IMR-90 (cell line): ENCODE results near the gene CREG1. TPM values are rescaled to one million over a fixed set of nuclear protein-coding genes. Genes with fewer than 3 reads are reported as not detected.

ENCODE experiments used
- ATAC-seq: fragments of 200-7000 bp; cut with Tn5 transposase; 2 replicates; pipeline ENCODE4 v1.9.1; 2020; ENCODE audit warnings: low read depth, mild to moderate bottlenecking, moderate library complexity
- BruUV-seq: library from RNA; stranded (reverse); fragments of 400-500 nt; replicated peaks from 2 replicates; lab custom pipeline; 2021; lab: Mats Ljungman, UMichigan
- CTCF ChIA-PET: fragments of 300-600 bp; formaldehyde crosslinking; extraction: SDS; loops from one replicate; lab custom pipeline; 2021; ENCODE audit warnings: antibody characterized with exemption; lab: Yijun Ruan, JAX
- POLR2A ChIA-PET: fragments of 300-600 bp; sonication (Branson Sonifier 250); formaldehyde crosslinking; loops from one replicate; lab custom pipeline; 2022; ENCODE audit warnings: antibody characterized with exemption; ENCODE audit not compliant: unreplicated experiment; lab: Charles Lee
- DNase-seq: peaks from one replicate; pipeline ENCODE4 v3.0.0; 2013
- H2AFZ ChIP-seq: replicated peaks from 2 replicates; pipeline ENCODE3; 2013; ENCODE audit warnings: low read length, mild to moderate bottlenecking; ENCODE audit not compliant: poor library complexity
- H2AK5ac ChIP-seq: 2 replicates; pipeline ENCODE4 v1.6.1; 2013; ENCODE audit warnings: low read depth, low read length, inconsistent platforms
- H2AK9ac ChIP-seq: replicated peaks from 2 replicates; pipeline ENCODE3; 2013; ENCODE audit warnings: mild to moderate bottlenecking, low read depth, low read length, moderate library complexity; ENCODE audit not compliant: poor library complexity
- H2BK120ac ChIP-seq: 2 replicates; pipeline ENCODE4 v1.6.1; 2013; ENCODE audit warnings: low read depth, low read length, inconsistent platforms
- H2BK15ac ChIP-seq: 3 replicates; pipeline ENCODE4 v1.6.1; 2013; ENCODE audit warnings: low read depth, low read length, inconsistent platforms
- H2BK20ac ChIP-seq: 2 replicates; pipeline ENCODE4 v1.6.1; 2013; ENCODE audit warnings: low read depth, mild to moderate bottlenecking, inconsistent platforms, low read length, moderate library complexity
- H2BK5ac ChIP-seq: 2 replicates; pipeline ENCODE4 v1.6.1; 2013; ENCODE audit warnings: mild to moderate bottlenecking, low read depth, low read length, inconsistent platforms; ENCODE audit not compliant: poor library complexity, severe bottlenecking
- H3K14ac ChIP-seq: replicated peaks from 2 replicates; pipeline ENCODE4 v1.6.1; 2013; ENCODE audit warnings: low read depth, low read length, inconsistent platforms
- H3K18ac ChIP-seq: 2 replicates; pipeline ENCODE4 v1.6.1; 2013; ENCODE audit warnings: low read depth, low read length, control low read depth
- H3K23ac ChIP-seq: 2 replicates; pipeline ENCODE4 v1.6.1; 2013; ENCODE audit warnings: low read depth, low read length, inconsistent platforms
- H3K27ac ChIP-seq: 2 replicates; pipeline ENCODE4 v1.5.1; 2013; ENCODE audit warnings: mild to moderate bottlenecking, control low read depth, low read length; ENCODE audit not compliant: insufficient read depth
- H3K27me3 ChIP-seq: 2 replicates; pipeline ENCODE4 v1.6.1; 2013; ENCODE audit warnings: low read length; ENCODE audit not compliant: control insufficient read depth, insufficient read depth
- H3K36me3 ChIP-seq: 2 replicates; pipeline ENCODE4 v1.6.1; 2013; ENCODE audit warnings: low read length, mixed read lengths; ENCODE audit not compliant: control insufficient read depth, insufficient read depth
- H3K4ac ChIP-seq: 2 replicates; pipeline ENCODE4 v1.6.1; 2013; ENCODE audit warnings: low read depth, low read length, inconsistent platforms
- H3K4me1 ChIP-seq: 2 replicates; pipeline ENCODE4 v1.6.1; 2013; ENCODE audit warnings: low read length, mixed read lengths; ENCODE audit not compliant: control insufficient read depth, insufficient read depth
- H3K4me2 ChIP-seq: 2 replicates; pipeline ENCODE4 v1.6.1; 2013; ENCODE audit warnings: low read depth, mild to moderate bottlenecking, control low read depth, low read length, moderate library complexity
- H3K4me3 ChIP-seq: 2 replicates; pipeline ENCODE4 v1.5.1; 2013; ENCODE audit warnings: low read depth, mild to moderate bottlenecking, control low read depth, low read length, moderate library complexity; ENCODE audit not compliant: insufficient read depth
- H3K56ac ChIP-seq: 2 replicates; pipeline ENCODE4 v1.6.1; 2013; ENCODE audit warnings: low read length, inconsistent platforms; ENCODE audit not compliant: insufficient read depth; ENCODE audit errors: extremely low read depth
- H3K79me1 ChIP-seq, 2 experiments: 2 replicates each; pipeline ENCODE4 v1.6.1; 2013; ENCODE audit warnings: low read length in 2 of 2, inconsistent platforms in 1 of 2, low read depth in 1 of 2
- H3K9ac ChIP-seq: 2 replicates; pipeline ENCODE4 v1.6.1; 2013; ENCODE audit warnings: low read depth, low read length, control low read depth
- H3K9me1 ChIP-seq: 2 replicates; pipeline ENCODE4 v1.6.1; 2013; ENCODE audit warnings: low read length, inconsistent platforms; ENCODE audit not compliant: insufficient read depth
- H3K9me3 ChIP-seq: 2 replicates; pipeline ENCODE4 v1.6.1; 2013; ENCODE audit warnings: low read length; ENCODE audit not compliant: control insufficient read depth, insufficient read depth
- H4K20me1 ChIP-seq: 2 replicates; pipeline ENCODE4 v1.6.1; 2013; ENCODE audit warnings: low read length, inconsistent platforms; ENCODE audit not compliant: insufficient read depth
- H4K5ac ChIP-seq: 2 replicates; pipeline ENCODE4 v1.6.1; 2013; ENCODE audit warnings: mild to moderate bottlenecking, low read depth, low read length, control low read depth
- H4K8ac ChIP-seq, 2 experiments: 2 replicates each; pipeline ENCODE4 v1.6.1; 2013; ENCODE audit warnings: low read depth in 2 of 2, low read length in 2 of 2, control low read depth in 1 of 2, inconsistent platforms in 1 of 2
- H4K91ac ChIP-seq: 2 replicates; pipeline ENCODE4 v1.6.1; 2013; ENCODE audit warnings: low read depth, low read length, inconsistent platforms; ENCODE audit not compliant: insufficient read depth
- BHLHE40 ChIP-seq: fragments of 150-350 bp; IDR thresholded peaks from 2 replicates; pipeline ENCODE4 v1.6.1; 2016; ENCODE audit warnings: mild to moderate bottlenecking, low read depth, low read length
- CEBPB ChIP-seq: IDR thresholded peaks from 2 replicates; pipeline ENCODE4 v1.6.1; 2012; ENCODE audit warnings: low read depth, low read length, improper control_type of control experiment
- CHD1 ChIP-seq: IDR thresholded peaks from 2 replicates; pipeline ENCODE4 v1.6.1; 2012; ENCODE audit warnings: low read depth, low read length, improper control_type of control experiment
- FOS ChIP-seq: fragments of 150-350 bp; IDR thresholded peaks from 2 replicates; pipeline ENCODE4 v1.6.1; 2016; ENCODE audit warnings: low read depth, low read length
- MAZ ChIP-seq: IDR thresholded peaks from 2 replicates; pipeline ENCODE4 v1.6.1; 2012; ENCODE audit warnings: low read depth, mild to moderate bottlenecking, low read length, improper control_type of control experiment, moderate library complexity, borderline replicate concordance
- MXI1 ChIP-seq: IDR thresholded peaks from 2 replicates; pipeline ENCODE4 v1.6.1; 2012; ENCODE audit warnings: low read depth, mild to moderate bottlenecking, low read length, moderate library complexity, borderline replicate concordance
- NFE2L2 ChIP-seq: fragments of 150-350 bp; IDR thresholded peaks from 2 replicates; pipeline ENCODE4 v1.6.1; 2016; ENCODE audit warnings: low read depth, mild to moderate bottlenecking, low read length
- POLR2A ChIP-seq: IDR thresholded peaks from 2 replicates; pipeline ENCODE4 v1.6.1; 2012; ENCODE audit warnings: mild to moderate bottlenecking, low read depth, low read length
- RAD21 ChIP-seq: IDR thresholded peaks from 2 replicates; pipeline ENCODE4 v1.6.1; 2012; ENCODE audit warnings: low read length, improper control_type of control experiment
- RFX5 ChIP-seq: IDR thresholded peaks from 2 replicates; pipeline ENCODE4 v1.8.0; 2012; ENCODE audit warnings: low read depth, mild to moderate bottlenecking, low read length, moderate library complexity
- SMC3 ChIP-seq: fragments of 150-350 bp; IDR thresholded peaks from 2 replicates; pipeline ENCODE4 v1.6.1; 2016; ENCODE audit warnings: low read depth, mild to moderate bottlenecking, antibody characterized with exemption, low read length, moderate library complexity
- WGBS, 2 experiments: methylation state at CpG; one replicate each; pipeline versions ENCODE4 v1.1.5 to v1.1.7; 2013; ENCODE audit warnings: missing lambda C conversion rate in 2 of 2; ENCODE audit not compliant: insufficient read length in 1 of 2; ENCODE audit errors: extremely low coverage in 2 of 2; 5-methylcytosine and 5-hydroxymethylcytosine counted together
- dilution Hi-C: fragments of 300-500 bp; cut with HindIII; formaldehyde crosslinking; loops from one replicate; pipeline ENCODE4 v1.14.3; 2018; ENCODE audit warnings: low sequenced_read_pairs; ENCODE audit not compliant: unreplicated experiment
- in situ Hi-C: fragments of 300-500 bp; cut with MboI; formaldehyde crosslinking; loops from 3 replicates; pipeline ENCODE4 v1.14.3; 2019; ENCODE audit warnings: low sequenced_read_pairs, inconsistent platforms, mixed read lengths
- intact Hi-C: fragments of 100-400 bp; cut with micrococcal nuclease; formaldehyde crosslinking; loops from 2 replicates; pipeline ENCODE4 v1.10.0; 2022
- polyA plus RNA-seq, 3 experiments: library from polyadenylated mRNA; depleted of rRNA; stranded (reverse); fragments of >200 nt; gene quantifications; 2 replicates each; pipeline ENCODE4 v1.2.3, GENCODE V29; 2012; ENCODE audit warnings: low replicate concordance in 1 of 3
- total RNA-seq: library from RNA; depleted of rRNA; stranded (reverse); fragments of >200 nt; gene quantifications from 2 replicates; pipeline ENCODE4 v1.2.3, GENCODE V29; 2012
- TF ChIP-seq, protein P1 (sequence below): fragments of 150-350 bp; IDR thresholded peaks from 2 replicates; pipeline ENCODE4 v1.6.1; 2017; ENCODE audit warnings: mild to moderate bottlenecking, antibody characterized with exemption, low read length, low read depth

The CREG1 gene
- total and polyA plus RNA-seq, 2 of the 4 experiments (the other 2 are of a cell fraction) = 2.9 to 6.4 TPM

DNA sequence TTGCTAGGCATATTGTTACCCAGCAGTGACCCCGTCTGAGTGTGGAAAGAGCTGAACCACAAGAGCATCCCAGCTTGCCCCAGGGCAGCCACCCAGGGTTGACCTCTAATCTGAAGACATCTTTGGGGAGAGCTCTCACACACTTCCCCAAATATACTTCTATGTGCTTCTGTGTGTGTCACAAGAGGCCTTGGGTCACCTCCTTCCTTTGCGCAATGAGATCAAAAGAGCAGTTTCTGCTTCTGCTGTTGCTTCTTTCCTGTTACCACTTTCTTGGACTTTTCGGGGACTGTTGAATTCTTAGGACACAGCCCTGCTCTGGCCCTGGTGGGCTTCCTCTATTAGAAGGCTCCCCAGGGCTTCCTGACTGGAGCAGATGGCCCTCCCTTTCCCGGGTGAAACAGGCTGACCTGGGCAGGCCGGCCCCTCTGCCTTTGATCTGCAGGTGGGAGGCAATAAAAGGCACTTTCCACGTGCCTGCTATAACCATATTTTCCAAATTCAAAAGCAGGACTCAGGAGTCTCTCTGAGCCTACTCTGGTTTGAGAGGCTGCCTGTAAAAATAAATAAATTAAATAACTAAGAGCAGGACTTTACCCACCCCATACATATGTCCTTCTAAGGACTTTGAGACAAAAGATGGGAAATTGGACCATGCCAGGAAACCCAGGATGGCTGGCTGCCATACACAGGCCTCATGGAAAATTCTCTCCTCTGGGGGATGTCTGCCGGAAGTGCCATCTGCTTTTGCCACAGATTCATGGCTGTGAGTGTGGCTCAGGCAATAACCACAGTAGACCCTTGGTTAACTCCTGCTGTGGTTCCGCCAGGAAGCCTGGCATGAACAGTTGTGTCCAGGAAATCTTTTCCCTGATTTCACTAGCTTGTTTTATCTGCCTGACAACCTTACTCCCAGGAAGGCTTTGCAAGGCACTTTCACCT is 48.2 kb upstream of the CREG1 start:
- in situ Hi-C loops = no loop called here
- no peaks in the 10 kb centered on the region for H3K36me3 ChIP-seq
- no peak for TF ChIP-seq RAD21
- TF ChIP-seq MXI1 = no peak
- TF ChIP-seq MAZ = no peak
- TF ChIP-seq POLR2A = no peak
- TF ChIP-seq, protein P1, sequence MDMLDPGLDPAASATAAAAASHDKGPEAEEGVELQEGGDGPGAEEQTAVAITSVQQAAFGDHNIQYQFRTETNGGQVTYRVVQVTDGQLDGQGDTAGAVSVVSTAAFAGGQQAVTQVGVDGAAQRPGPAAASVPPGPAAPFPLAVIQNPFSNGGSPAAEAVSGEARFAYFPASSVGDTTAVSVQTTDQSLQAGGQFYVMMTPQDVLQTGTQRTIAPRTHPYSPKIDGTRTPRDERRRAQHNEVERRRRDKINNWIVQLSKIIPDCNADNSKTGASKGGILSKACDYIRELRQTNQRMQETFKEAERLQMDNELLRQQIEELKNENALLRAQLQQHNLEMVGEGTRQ = no peak
- no peak for TF ChIP-seq SMC3
- no peak for TF ChIP-seq FOS
- TF ChIP-seq BHLHE40 = no peak
- TF ChIP-seq NFE2L2 = no peak
- TF ChIP-seq CHD1 = no peak
- no peak for TF ChIP-seq RFX5
- TF ChIP-seq CEBPB = no peak
- H3K14ac ChIP-seq = no peak overlapping the region
- no peaks in the 10 kb centered on the region for H3K9me3 ChIP-seq
- intact Hi-C loops = loop anchor here (10.0 kb wide), 1 partner anchor 203 kb away; no protein-coding TSS in a partner anchor
- H4K5ac ChIP-seq = no peak overlapping the region
- H2BK5ac ChIP-seq = no peak overlapping the region
- dilution Hi-C loops = no loop called here
- no TSS peak for BruUV-seq
- H3K4me1 ChIP-seq = no peaks in the 10 kb centered on the region
- H3K4ac ChIP-seq = no peak overlapping the region
- no peak overlapping the region for H2AFZ ChIP-seq
- H2BK20ac ChIP-seq = no peak overlapping the region
- peaks cover 5% of the 10 kb centered on the region for H3K27me3 ChIP-seq
- no peaks in the 10 kb centered on the region for H3K9me1 ChIP-seq
- no peak overlapping the region for H4K91ac ChIP-seq
- no peak overlapping the region for H3K27ac ChIP-seq
- no peak overlapping the region for H2AK5ac ChIP-seq
- no peak overlapping the region for H3K56ac ChIP-seq
- H3K4me2 ChIP-seq = no peak overlapping the region
- H2AK9ac ChIP-seq = no peak overlapping the region
- POLR2A ChIA-PET = no interaction called here
- DNase-seq (no peak), ATAC-seq (no peak)
- WGBS, 2 experiments = 93% methylated on average over 2 of the region's 8 CpGs; no CpG with 5 or more reads in 1 of the 2 experiments
- H4K8ac ChIP-seq = no peak overlapping the region
- no peak overlapping the region for H3K23ac ChIP-seq
- H2BK15ac ChIP-seq = no peak overlapping the region
- H3K9ac ChIP-seq = no peak overlapping the region
- CTCF ChIA-PET = interaction anchor here (1.2 to 2.7 kb wide), 2 partner anchors 15 to 86 kb away, joined by 3 to 22 read pairs; no protein-coding TSS in a partner anchor
- no peaks in the 10 kb centered on the region for H4K20me1 ChIP-seq
- H2BK120ac ChIP-seq = no peak overlapping the region
- no peak overlapping the region for H3K18ac ChIP-seq
- no peaks in the 10 kb centered on the region for H3K79me1 ChIP-seq
- no peak overlapping the region for H3K4me3 ChIP-seq
